GM19239 (cell line): Measurements from ENCODE around the gene MBD1.
"Not testable (repeated sequence)": the region's sequence is repeated elsewhere in the genome, so short reads cannot be mapped to it uniquely, and the experiment has no call there.

Source experiments
- DNase-seq: peaks from one replicate; pipeline ENCODE4 v3.0.0; 2011; ENCODE audit warnings: low spot score; ENCODE audit not compliant: insufficient read length
- FAIRE-seq: peaks from 2 replicates; lab custom pipeline; 2011; peaks lifted over from hg19 to GRCh38; lab: Jason Lieb, UNC

MBD1 gene

DNA sequence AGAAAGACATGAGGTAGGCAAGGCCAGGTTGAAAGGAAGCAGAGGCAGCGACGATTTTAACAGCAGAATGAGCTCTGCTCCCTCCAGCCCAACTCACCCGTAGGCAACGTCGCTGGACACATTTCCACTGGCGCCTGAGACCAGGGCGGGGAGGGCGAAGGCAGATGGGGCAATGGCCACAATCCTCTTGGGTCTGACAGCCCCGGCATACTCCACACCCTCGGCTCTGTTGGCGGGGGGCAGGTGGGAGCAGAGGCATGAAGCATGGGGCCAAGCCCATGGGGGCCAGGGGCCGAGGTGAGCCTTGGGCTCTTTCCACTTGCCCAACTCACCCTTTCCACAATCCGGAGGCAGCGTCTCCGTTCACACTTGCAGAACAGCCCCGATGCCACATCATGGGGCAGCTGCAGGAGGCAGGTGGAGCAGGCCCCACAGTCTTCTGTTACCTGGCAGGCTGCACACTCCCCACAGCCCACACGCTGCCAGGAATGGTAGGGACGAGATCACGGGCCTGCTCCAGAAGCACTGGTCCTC lies 5.8 kb downstream of the MBD1 start:
- FAIRE-seq (no peak), DNase-seq (no peak)

DNA sequence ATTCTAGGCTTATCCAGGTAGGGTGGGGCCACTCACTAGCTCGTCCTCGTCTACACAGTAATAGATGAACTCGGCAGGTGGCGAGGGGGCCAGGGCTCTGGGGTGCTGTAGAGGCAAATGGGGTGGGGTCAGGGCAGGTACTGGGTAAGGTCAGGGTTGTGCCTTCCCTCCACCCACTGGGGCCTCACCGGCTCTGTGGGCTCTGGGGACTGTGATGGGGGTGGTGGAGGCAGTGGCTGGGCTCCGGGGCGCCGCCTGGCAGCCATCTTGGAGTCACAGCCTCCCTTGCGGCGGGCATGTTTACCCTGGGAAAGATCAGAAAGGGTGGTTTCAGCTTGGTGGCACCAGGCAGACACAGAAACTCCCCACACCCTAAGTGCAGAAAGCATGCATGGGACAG lies 6.4 kb downstream of the MBD1 start:
- DNase-seq, result no peak
- no peak for FAIRE-seq

DNA sequence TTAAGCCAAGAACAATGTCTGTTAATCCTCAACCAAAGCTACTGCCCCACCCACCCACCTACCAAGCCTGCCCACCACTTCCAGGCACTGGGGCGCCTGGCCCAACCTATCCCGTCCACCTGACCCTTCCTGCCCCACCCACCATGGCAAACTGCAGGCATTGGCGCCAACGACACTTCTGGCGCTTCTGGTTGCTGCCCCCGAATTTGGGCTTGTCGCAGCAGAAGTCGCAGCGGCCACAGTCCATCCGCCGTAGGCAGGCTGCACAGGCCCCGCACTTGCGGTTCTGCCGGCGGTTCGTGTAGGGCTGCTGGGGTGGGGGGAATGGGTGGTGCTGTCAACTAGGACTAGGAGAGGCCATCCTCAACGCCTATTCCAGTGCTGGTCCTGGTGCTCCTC lies 7.3 kb downstream of the MBD1 start:
- no peak for DNase-seq
- FAIRE-seq, result no peak

DNA sequence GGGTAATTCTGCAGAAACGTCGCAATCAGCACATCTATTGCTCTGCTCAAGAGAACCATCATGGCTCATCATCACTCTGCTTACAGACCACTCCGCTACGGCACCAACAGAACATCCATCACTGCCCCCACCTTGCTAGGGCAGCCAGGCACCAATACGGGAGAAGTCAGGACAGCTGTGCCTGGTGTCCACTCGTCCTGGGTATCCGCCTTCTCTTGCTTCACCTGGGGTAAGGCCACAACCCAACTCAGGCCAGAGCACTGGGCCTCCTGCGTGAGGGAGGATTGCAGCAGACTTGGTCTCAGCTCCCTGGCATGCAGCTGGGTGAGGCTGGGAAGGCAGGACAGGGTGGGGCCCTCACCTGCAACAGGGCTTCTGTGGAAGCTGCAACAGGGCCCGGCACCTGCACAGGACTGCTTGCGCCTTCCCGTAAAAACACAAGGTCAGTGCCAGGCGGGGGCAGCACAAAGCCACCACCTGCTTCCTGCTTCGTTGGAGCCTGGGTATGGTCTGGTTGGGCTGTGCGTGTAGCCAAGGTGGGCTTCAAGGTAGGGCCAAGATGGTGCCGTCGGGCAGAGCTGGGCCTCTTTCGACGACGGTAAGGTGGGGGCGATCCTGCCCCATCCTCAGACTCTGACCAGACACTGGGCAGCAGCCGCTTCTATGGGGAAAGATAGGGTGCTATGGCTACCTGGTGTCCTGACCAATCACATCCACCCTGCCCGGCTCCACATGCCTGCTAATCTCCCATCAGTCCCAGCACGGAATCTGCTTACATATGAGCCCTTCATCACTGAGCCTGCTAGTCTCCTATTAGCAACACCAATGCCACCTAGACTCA lies 7.9 kb downstream of the MBD1 start:
- DNase-seq, result no peak

DNA sequence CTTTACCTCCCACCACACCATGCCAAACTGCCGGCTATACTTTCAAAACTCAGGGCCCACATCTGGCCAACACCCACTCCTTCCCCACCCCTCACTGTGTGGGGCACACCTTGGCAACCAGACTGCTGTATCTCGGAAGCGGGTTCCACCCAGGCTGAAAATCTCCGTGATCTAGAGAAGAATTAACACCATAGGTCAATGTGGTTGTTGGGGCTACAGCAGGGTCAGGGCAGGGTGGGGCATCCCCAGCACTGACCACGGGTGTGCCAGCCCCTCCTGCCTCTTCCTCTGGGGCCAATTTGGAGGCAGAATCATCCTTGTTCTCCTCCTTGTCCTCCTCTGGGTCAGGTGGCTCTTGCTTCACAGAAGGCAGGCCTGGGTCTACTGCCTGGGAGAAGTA lies 8.8 kb downstream of the MBD1 start:
- DNase-seq, result no peak
- no peak for FAIRE-seq

More for the DNA sequence above, 7.9 kb downstream of the MBD1 start:
- FAIRE-seq, result no peak

DNA sequence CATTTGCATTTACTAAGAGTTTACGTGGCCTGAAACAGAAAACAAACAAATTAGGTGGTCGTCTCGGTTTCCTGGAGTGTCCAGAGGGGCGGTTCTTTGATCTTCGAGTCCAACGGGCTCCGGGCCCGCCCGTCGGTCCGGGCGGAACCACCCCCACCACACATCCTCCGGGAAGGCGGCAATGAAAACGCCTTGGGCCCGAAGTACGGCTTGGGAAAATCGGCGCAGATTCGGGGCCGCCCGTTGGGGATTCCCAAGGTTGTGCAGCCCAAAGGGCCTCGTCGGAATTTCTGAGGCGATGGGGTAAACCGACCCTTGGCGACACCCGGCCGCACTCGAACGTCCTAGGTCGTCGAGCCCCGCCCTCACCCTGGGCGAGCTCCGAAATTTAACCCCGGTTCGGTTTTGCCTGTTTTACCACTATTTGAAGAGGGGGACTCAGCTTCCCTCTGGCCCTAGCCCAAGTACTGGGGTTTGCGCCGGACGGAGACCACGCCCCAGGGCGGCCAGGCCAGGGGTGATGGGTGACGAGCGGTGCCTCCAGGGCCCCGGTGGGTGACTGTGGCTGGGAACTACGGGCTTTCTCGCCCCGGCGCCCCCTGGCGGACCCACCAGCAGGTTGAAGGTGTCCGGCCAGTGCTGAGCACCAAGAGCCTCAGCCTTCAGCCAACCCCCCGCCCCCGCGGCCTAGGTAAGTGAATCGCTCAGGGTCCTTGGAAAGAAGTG lies 13.1 kb downstream of the MBD1 start:
- FAIRE-seq (peak; percentile 96), DNase-seq (peak; percentile 94)

DNA sequence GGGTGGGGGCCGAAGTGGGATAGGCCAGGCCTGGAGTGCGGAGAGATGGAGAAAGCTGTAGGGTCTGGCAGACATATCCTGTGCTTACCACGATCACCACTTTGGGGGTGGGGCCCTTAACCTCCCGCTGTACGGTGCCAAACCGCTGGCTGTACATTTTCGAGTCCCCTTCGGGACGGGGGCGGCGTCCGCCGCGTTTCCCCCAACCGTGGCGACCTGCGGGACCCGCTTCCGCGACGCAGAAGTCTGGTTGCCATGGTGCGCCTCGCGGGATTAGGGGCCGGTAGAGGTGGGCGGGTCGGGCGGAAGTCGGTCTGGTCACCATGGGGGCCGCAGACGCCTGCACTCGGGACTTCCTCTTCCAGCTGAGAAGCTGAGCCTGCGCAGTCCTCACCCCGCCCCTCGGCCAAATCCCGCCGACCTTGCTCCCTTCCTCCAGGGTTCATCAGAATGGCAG lies 15.0 kb downstream of the MBD1 start, which contains the start of gene CFAP53:
Gene CFAP53, minus strand, starts transcription at position 248 of the 457 bp plus-strand sequence. Its CDS starts 91 bp downstream, at position 157.
- DNase-seq, result peak; percentile 93
- peak; percentile 98 for FAIRE-seq

DNA sequence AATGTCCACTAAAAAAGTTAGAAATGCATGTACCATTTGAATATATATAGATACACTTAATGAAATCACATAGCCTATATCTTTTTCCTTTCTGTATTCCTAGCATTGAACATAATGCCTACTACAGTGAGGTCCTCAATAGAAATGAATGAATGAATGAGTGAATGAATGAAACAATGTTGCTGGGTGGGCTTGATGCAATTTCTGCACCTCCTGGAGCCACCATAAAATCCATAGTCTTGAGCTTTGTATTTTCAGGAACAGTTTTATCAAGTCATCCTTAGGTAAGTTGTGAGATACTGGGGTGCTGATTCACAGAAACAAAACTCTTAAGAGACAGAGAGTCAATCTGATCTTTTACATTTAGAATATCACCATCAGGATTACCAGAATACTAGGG lies 18.3 kb downstream of the MBD1 start:
- no peak for FAIRE-seq
- DNase-seq, result no peak

DNA sequence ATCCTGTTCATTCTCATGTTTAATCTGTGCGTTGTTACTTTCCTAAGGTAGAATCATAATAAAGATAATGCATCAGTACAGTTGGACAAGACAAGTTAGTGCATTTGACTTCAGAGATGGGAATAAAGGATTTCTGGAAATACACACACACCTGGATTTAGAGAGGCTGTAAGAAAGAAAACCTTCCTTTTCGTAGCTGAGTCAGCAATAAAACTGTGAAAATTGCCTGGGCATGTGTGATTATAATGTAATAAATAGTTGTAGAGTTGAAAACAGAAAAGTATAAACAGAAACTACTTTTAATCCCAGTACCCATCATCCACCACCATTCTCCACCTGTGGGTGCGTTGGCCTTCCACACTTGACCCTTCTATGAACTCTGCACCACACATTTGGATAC lies 30.4 kb downstream of the MBD1 start:
- FAIRE-seq, result no peak
- DNase-seq, result no peak

DNA sequence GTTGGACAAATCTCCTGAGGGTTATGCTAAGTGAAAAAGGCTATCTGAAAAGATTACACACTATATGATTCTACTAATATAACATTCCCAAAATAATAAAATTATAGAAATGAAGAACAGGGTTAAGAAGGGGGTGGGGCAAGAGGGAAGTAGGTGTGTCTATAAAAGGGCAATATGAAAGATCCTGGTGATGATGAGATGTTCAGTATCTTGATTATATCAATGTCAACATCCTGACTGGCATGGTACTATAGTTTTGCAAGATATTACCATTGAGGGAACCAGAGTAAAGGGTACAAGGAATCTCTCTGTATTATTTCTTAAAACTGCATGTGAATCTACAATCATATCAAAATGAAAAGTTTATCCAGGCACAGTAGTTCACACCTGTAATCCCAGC lies 31.7 kb downstream of the MBD1 start:
- FAIRE-seq (no peak), DNase-seq (no peak)

DNA sequence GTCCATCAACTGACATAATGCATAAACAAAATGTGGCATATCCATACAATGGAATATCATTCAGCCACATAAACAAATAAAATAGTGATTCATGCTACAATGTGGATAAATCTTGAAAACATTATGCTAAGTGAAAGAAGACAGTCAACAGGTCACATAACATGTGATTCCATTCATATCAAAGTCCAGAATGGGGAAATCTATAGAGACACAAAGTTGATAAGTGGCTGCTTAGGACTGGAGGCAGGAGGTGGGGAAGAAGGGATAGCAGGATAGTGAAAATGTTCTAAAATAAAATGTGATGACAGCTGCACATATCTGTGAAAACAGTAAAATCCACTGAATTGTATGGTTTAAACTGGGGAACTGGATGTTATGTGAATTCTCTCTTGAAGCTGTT lies 33.8 kb downstream of the MBD1 start:
- FAIRE-seq, result no peak
- DNase-seq, result no peak

DNA sequence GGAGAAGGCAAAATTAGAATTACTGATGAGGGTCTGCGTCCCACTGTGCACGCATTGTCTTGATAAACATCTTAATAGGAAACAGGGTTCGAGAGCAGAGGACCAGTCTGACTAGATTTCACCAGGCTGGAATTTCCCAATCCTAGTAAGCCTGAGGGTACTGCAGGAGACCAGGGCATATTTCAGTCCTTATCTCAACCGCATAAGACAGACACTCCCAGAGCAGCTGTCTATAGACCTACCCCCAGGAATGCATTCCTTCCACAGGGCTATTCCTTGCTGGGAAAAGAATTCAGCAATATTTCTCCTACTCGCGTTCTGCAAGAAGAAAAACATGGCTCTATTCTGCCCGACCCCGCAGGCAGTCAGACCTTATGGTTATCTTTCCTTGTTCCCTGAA lies 39.6 kb downstream of the MBD1 start:
- FAIRE-seq, DNase-seq: not testable (repeated sequence)

DNA sequence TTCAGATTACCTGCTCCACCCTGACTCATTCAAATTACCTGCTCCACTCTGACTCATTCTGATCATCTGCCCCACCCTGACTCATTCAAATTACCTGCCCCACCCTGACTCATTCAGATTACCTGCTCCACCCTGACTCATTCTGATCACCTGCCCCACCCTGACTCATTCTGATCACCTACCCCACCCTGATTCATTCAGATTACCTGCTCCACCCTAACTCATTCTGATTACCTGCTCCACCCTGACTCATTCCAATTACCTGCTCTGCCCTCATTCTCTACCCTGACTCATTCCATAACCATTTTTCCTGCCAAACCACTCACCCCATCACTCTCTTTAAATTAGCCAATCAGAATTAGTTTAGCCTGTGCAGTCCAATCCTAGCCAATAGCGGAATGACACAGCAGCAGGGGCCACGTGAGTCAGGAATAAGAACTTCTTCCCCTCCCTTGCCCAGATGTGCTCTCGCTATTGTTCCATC lies 41.2 kb downstream of the MBD1 start:
- FAIRE-seq, result no peak

DNA sequence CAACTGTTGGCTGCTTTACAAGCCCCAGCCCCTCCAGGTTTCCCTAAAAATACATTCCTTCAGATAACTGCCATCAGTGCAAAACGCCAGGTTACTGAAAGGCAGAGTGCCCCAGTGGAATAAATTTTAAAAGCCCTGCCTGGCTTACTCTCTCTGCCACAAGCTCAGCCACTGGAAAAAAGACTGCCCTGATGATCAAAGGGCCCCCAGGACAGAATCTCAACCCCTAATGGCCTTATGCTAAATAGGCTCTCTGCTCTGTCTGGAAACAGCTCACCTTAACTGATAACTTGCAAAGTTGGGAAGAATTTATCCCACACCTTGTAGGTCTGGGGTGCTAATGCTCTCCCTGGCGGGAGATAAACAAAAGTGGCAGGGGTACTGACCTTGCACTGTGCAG lies 48.9 kb downstream of the MBD1 start:
- no peak for DNase-seq
- no peak for FAIRE-seq

More for the DNA sequence above, 41.2 kb downstream of the MBD1 start:
- no peak for DNase-seq

DNA sequence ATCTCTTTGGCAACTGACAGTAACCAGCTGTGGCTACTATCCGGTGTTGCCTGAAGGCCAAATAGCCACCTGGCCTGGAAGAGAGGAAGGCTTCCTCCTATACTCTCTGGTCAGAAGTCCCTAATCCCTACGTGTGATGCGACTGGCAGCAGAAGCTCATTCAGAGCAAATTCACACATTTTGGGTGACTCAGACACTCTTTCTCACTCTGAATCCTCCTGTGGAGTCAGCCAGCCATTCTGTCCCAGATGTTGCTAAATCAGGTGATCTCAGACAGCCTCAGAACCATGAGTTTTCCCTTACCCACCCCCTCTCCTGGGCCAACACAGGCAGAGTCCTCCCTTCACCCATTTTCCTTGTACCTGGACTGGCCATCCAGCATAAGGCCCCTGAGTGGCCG lies 49.7 kb downstream of the MBD1 start:
- FAIRE-seq (no peak), DNase-seq (no peak)

DNA sequence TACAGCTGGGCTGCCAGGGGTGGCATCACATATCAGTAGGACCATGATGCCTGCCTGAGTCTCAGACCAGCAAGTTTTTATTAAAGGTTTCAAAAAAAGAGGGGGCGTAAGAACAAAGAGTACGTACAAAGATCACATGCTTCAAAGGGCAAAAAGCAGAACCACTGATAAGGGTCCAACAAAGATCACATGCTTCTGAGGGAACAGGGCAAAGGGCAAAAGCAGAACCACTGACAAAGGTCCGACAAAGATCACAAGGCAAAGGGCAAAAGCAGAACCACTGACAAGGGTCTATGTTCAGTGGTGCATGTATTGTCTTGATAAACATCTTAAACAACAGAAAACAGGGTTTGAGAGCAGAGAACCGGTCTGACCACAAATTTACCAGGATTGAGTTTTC lies 61.1 kb downstream of the MBD1 start:
- FAIRE-seq, result not testable (repeated sequence)

More for the DNA sequence above, 61.1 kb downstream of the MBD1 start:
- not testable (repeated sequence) for DNase-seq
